Progenitor cell of endocrine pancreas (in vitro differentiated cells): ENCODE results near the gene P2RY8. TPM values are rescaled to one million over a fixed set of nuclear protein-coding genes. Genes with fewer than 3 reads are reported as not detected.
"Not testable (repeated sequence)": the region's sequence is repeated elsewhere in the genome, so short reads cannot be mapped to it uniquely, and the experiment has no call there.

Source experiments
- DNase-seq: peaks from one replicate; pipeline ENCODE4 v3.0.0; 2021; ENCODE audit warnings: low spot score; ENCODE audit not compliant: unreplicated experiment
- H3K27ac Mint-ChIP-seq: 2 replicates; pipeline ENCODE4 v1.8.0; 2021; ENCODE audit warnings: mild to moderate bottlenecking, moderate library complexity, mixed read lengths
- H3K27me3 Mint-ChIP-seq: 2 replicates; pipeline ENCODE4 v1.8.0; 2021; ENCODE audit warnings: mixed read lengths
- H3K36me3 Mint-ChIP-seq: 2 replicates; pipeline ENCODE4 v1.8.0; 2022; ENCODE audit warnings: mixed read lengths; ENCODE audit not compliant: insufficient read depth
- H3K4me1 Mint-ChIP-seq: 2 replicates; pipeline ENCODE4 v1.8.0; 2021; ENCODE audit warnings: low read depth, mixed read lengths
- H3K4me3 Mint-ChIP-seq: 2 replicates; pipeline ENCODE4 v1.8.0; 2021; ENCODE audit warnings: low read depth, mild to moderate bottlenecking, moderate library complexity, mixed read lengths
- H3K9me3 Mint-ChIP-seq: 2 replicates; pipeline ENCODE4 v1.8.0; 2021; ENCODE audit warnings: low read depth, mixed read lengths
- CTCF ChIP-seq: fragments of 200-600 bp; sonication (generic); IDR thresholded peaks from one replicate; pipeline ENCODE4 v1.5.0; 2021; ENCODE audit warnings: antibody characterized with exemption, mild to moderate bottlenecking; ENCODE audit not compliant: unreplicated experiment
- total RNA-seq: library from RNA; stranded (reverse); gene quantifications from 2 replicates; pipeline ENCODE4 v1.2.1, GENCODE V29; 2021

Gene P2RY8
- total RNA-seq, 1 donor from 2014 or later: not detected

GRCh38 chrX:1449823-1450149 lies 87.2 kb downstream of the P2RY8 start:
- H3K9me3 Mint-ChIP-seq: peaks cover 46% of the 10 kb centered on the region
- H3K27me3 Mint-ChIP-seq: peaks cover 5% of the 10 kb centered on the region
- H3K36me3 Mint-ChIP-seq: peaks cover 47% of the 10 kb centered on the region
- no peak overlapping the region for H3K4me3 Mint-ChIP-seq
- H3K4me1 Mint-ChIP-seq: no peaks in the 10 kb centered on the region
- H3K27ac Mint-ChIP-seq: no peak overlapping the region
- no peak for DNase-seq
- no peak for TF ChIP-seq CTCF

- H3K27ac Mint-ChIP-seq: no peak overlapping the region
- no peak for TF ChIP-seq CTCF
- peaks cover 51% of the 10 kb centered on the region for H3K9me3 Mint-ChIP-seq
- H3K4me1 Mint-ChIP-seq: no peaks in the 10 kb centered on the region
- no peak for DNase-seq
- peaks cover 52% of the 10 kb centered on the region for H3K36me3 Mint-ChIP-seq
- no peak overlapping the region for H3K4me3 Mint-ChIP-seq
- no peaks in the 10 kb centered on the region for H3K27me3 Mint-ChIP-seq
Observed at GRCh38 chrX:1449036-1449822, 87.8 kb downstream of the P2RY8 start.

- H3K4me3 Mint-ChIP-seq, H3K27me3 Mint-ChIP-seq, H3K4me1 Mint-ChIP-seq, H3K27ac Mint-ChIP-seq, DNase-seq: not testable (repeated sequence)
- Mint-ChIP-seq H3K9me3 (peaks cover 55% of the 10 kb centered on the region), H3K36me3 (peaks cover 56% of the 10 kb centered on the region)
Observed at GRCh38 chrX:1448573-1449001, 88.4 kb downstream of the P2RY8 start.

- H3K27me3 Mint-ChIP-seq, H3K4me1 Mint-ChIP-seq, H3K4me3 Mint-ChIP-seq, DNase-seq, H3K27ac Mint-ChIP-seq: not testable (repeated sequence)
- Mint-ChIP-seq H3K9me3 (peaks cover 57% of the 10 kb centered on the region), H3K36me3 (peaks cover 57% of the 10 kb centered on the region)
Observed at GRCh38 chrX:1447969-1448572, 88.9 kb downstream of the P2RY8 start.

GRCh38 chrX:1446984-1447968 lies 89.7 kb downstream of the P2RY8 start:
- H3K4me1 Mint-ChIP-seq, DNase-seq, H3K27me3 Mint-ChIP-seq, H3K4me3 Mint-ChIP-seq: not testable (repeated sequence)
- H3K27ac Mint-ChIP-seq: peak overlapping the region; percentile 86
- H3K36me3 Mint-ChIP-seq: peaks cover 62% of the 10 kb centered on the region
- H3K9me3 Mint-ChIP-seq: peaks cover 57% of the 10 kb centered on the region

- Mint-ChIP-seq H3K36me3 (peaks cover 62% of the 10 kb centered on the region), H3K4me1 (no peaks in the 10 kb centered on the region), H3K27ac (peak overlapping the region; percentile 71), H3K27me3 (no peaks in the 10 kb centered on the region), H3K9me3 (peaks cover 54% of the 10 kb centered on the region), H3K4me3 (no peak overlapping the region)
- DNase-seq: no peak
- TF ChIP-seq CTCF: no peak
Observed at GRCh38 chrX:1444561-1445500, 92.2 kb downstream of the P2RY8 start.
